Measurements from ENCODE around the gene RAD51B.

RAD51B gene

GRCh38 chr14:68141281-68142088 is 321.9 kb downstream of the RAD51B start:
- DNase-seq (ENCODE audit: low read depth in 2 of 3, low spot score in 2 of 3) = no peak

- DNase-seq (ENCODE audit: low read depth in 2 of 3, low spot score in 2 of 3) = no peak
Measured at GRCh38 chr14:68143341-68143841, 323.8 kb downstream of the RAD51B start.

- peak in 1 of 3 experiments; percentile 1 for DNase-seq (ENCODE audit: low read depth in 2 of 3, low spot score in 2 of 3)
Measured at GRCh38 chr14:68144051-68144681, 324.6 kb downstream of the RAD51B start.

GRCh38 chr14:68145036-68145435 is 325.5 kb downstream of the RAD51B start:
- DNase-seq (ENCODE audit: low read depth in 2 of 3, low spot score in 2 of 3) = no peak

GRCh38 chr14:68145539-68145938 is 326.0 kb downstream of the RAD51B start:
- DNase-seq (ENCODE audit: low read depth in 2 of 3, low spot score in 2 of 3) = no peak

GRCh38 chr14:68146818-68147217 is 327.2 kb downstream of the RAD51B start:
- DNase-seq (ENCODE audit: low read depth in 2 of 3, low spot score in 2 of 3) = no peak

GRCh38 chr14:68147303-68147702 is 327.7 kb downstream of the RAD51B start:
- no peak for DNase-seq (ENCODE audit: low read depth in 2 of 3, low spot score in 2 of 3)

GRCh38 chr14:68148276-68148675 is 328.7 kb downstream of the RAD51B start:
- DNase-seq (ENCODE audit: low read depth in 2 of 3, low spot score in 2 of 3) = no peak

- DNase-seq (ENCODE audit: low read depth in 2 of 3, low spot score in 2 of 3) = no peak
Measured at GRCh38 chr14:68148763-68149162, 329.2 kb downstream of the RAD51B start.

- DNase-seq (ENCODE audit: low read depth in 2 of 3, low spot score in 2 of 3) = no peak
Measured at GRCh38 chr14:68153275-68153674, 333.7 kb downstream of the RAD51B start.

GRCh38 chr14:68154275-68154674 is 334.7 kb downstream of the RAD51B start:
- DNase-seq (ENCODE audit: low read depth in 2 of 3, low spot score in 2 of 3) = no peak

GRCh38 chr14:68157971-68158371 is 338.4 kb downstream of the RAD51B start:
- no peak for DNase-seq (ENCODE audit: low read depth in 2 of 3, low spot score in 2 of 3)

GRCh38 chr14:68158640-68159039 is 339.1 kb downstream of the RAD51B start:
- no peak for DNase-seq (ENCODE audit: low read depth in 2 of 3, low spot score in 2 of 3)

GRCh38 chr14:68159701-68160633 is 340.4 kb downstream of the RAD51B start:
- DNase-seq (ENCODE audit: low read depth in 2 of 3, low spot score in 2 of 3) = no peak

GRCh38 chr14:68160779-68161546 is 341.4 kb downstream of the RAD51B start:
- no peak for DNase-seq (ENCODE audit: low read depth in 2 of 3, low spot score in 2 of 3)

GRCh38 chr14:68162887-68163286 is 343.3 kb downstream of the RAD51B start:
- DNase-seq (ENCODE audit: low read depth in 2 of 3, low spot score in 2 of 3) = no peak

- DNase-seq (ENCODE audit: low read depth in 2 of 3, low spot score in 2 of 3) = no peak
Measured at GRCh38 chr14:68164711-68165113, 345.1 kb downstream of the RAD51B start.

- DNase-seq (ENCODE audit: low read depth in 2 of 3, low spot score in 2 of 3) = no peak
Measured at GRCh38 chr14:68165274-68165843, 345.8 kb downstream of the RAD51B start.

GRCh38 chr14:68166731-68167382 is 347.3 kb downstream of the RAD51B start:
- no peak for DNase-seq (ENCODE audit: low read depth in 2 of 3, low spot score in 2 of 3)

Data from activated CD8-positive, alpha-beta memory T cell treated with anti-CD3 and anti-CD28 coated beads for 48 hours (primary cell).